ENCODE data around the gene TBX15. TPM values are rescaled to one million over a fixed set of nuclear protein-coding genes. Genes with fewer than 3 reads are reported as not detected.

Gene TBX15
- total RNA-seq, 2 experiments from 2014 or later, result not detected

- Mint-ChIP-seq H3K36me3 (ENCODE audit: low read depth) (no peaks in the 10 kb centered on the region), H3K4me3 (no peak overlapping the region), H3K4me1 (ENCODE audit: low read depth) (no peaks in the 10 kb centered on the region), H3K27ac (no peak overlapping the region), H3K27me3 (no peaks in the 10 kb centered on the region), H3K9me3 (no peaks in the 10 kb centered on the region)
- CTCF ChIA-PET, result no interaction called here
- no peak for ATAC-seq
- no peak for TF ChIP-seq CTCF (IDR thresholded peaks at IDR 0.05)
- intact Hi-C loops (cut with micrococcal nuclease), result no loop called here
- DNase-seq, result no peak
- POLR2A ChIA-PET, result no interaction called here
These were observed 121.8 kb downstream of the TBX15 start for GRCh38 chr1:118866330-118866729.

- ChIA-PET CTCF (no interaction called here), POLR2A (no interaction called here)
- DNase-seq, result no peak
- H3K4me3 Mint-ChIP-seq, result no peak overlapping the region
- no peaks in the 10 kb centered on the region for H3K9me3 Mint-ChIP-seq
- H3K27ac Mint-ChIP-seq, result no peak overlapping the region
- H3K4me1 Mint-ChIP-seq (ENCODE audit: low read depth), result no peaks in the 10 kb centered on the region
- no peaks in the 10 kb centered on the region for H3K36me3 Mint-ChIP-seq (ENCODE audit: low read depth)
- TF ChIP-seq CTCF (IDR thresholded peaks at IDR 0.05), result no peak
- H3K27me3 Mint-ChIP-seq, result no peaks in the 10 kb centered on the region
- intact Hi-C loops (cut with micrococcal nuclease), result no loop called here
- no peak for ATAC-seq
These were observed 124.5 kb downstream of the TBX15 start for GRCh38 chr1:118863688-118864087.

GRCh38 chr1:118862755-118863154 lies 125.4 kb downstream of the TBX15 start:
- Mint-ChIP-seq H3K27ac (no peak overlapping the region), H3K36me3 (ENCODE audit: low read depth) (no peaks in the 10 kb centered on the region), H3K9me3 (no peaks in the 10 kb centered on the region), H3K27me3 (no peaks in the 10 kb centered on the region), H3K4me3 (no peak overlapping the region), H3K4me1 (ENCODE audit: low read depth) (no peaks in the 10 kb centered on the region)
- ATAC-seq (no peak), DNase-seq (no peak)
- intact Hi-C loops (cut with micrococcal nuclease), result no loop called here
- ChIA-PET POLR2A (no interaction called here), CTCF (no interaction called here)
- no peak for TF ChIP-seq CTCF (IDR thresholded peaks at IDR 0.05)

GRCh38 chr1:118861216-118861615 lies 126.9 kb downstream of the TBX15 start:
- Mint-ChIP-seq H3K27me3 (no peaks in the 10 kb centered on the region), H3K36me3 (ENCODE audit: low read depth) (no peaks in the 10 kb centered on the region), H3K4me3 (no peak overlapping the region), H3K4me1 (ENCODE audit: low read depth) (no peaks in the 10 kb centered on the region), H3K9me3 (no peaks in the 10 kb centered on the region), H3K27ac (no peak overlapping the region)
- intact Hi-C loops (cut with micrococcal nuclease), result no loop called here
- no peak for TF ChIP-seq CTCF (IDR thresholded peaks at IDR 0.05)
- CTCF ChIA-PET, result interaction anchor here (0.7 kb wide), 2 partner anchors 13 to 19 kb away, joined by 3 read pairs; no protein-coding TSS in a partner anchor
- ATAC-seq (no peak), DNase-seq (no peak)
- POLR2A ChIA-PET, result no interaction called here

- DNase-seq (no peak), ATAC-seq (no peak)
- Mint-ChIP-seq H3K4me1 (ENCODE audit: low read depth) (no peaks in the 10 kb centered on the region), H3K9me3 (no peaks in the 10 kb centered on the region), H3K36me3 (ENCODE audit: low read depth) (no peaks in the 10 kb centered on the region), H3K27ac (no peak overlapping the region), H3K27me3 (no peaks in the 10 kb centered on the region), H3K4me3 (no peak overlapping the region)
- ChIA-PET CTCF (no interaction called here), POLR2A (no interaction called here)
- TF ChIP-seq CTCF (IDR thresholded peaks at IDR 0.05), result no peak
- intact Hi-C loops (cut with micrococcal nuclease), result no loop called here
These were observed 128.1 kb downstream of the TBX15 start for GRCh38 chr1:118859999-118860398.

Measured in activated CD8-positive, alpha-beta T cell treated with anti-CD3 and anti-CD28 coated beads for 36 hours (primary cell).